IPS-NIHi11 (cell line): ENCODE measurements around the gene TMEM86B.
"Not testable (repeated sequence)": the region's sequence is repeated elsewhere in the genome, so short reads cannot be mapped to it uniquely, and the experiment has no call there.

Experiments
- DNase-seq: peaks from one replicate; pipeline ENCODE4 v3.0.0; 2012; ENCODE audit warnings: mixed read lengths, low spot score

The TMEM86B gene

GRCh38 chr19:55241935-55242464 lies 13.4 kb upstream of the TMEM86B start:
- DNase-seq: no peak

GRCh38 chr19:55241143-55241934 lies 12.8 kb upstream of the TMEM86B start:
- DNase-seq: no peak

- DNase-seq: no peak
Measured at GRCh38 chr19:55240713-55241020, 12.1 kb upstream of the TMEM86B start.

GRCh38 chr19:55239004-55239403 lies 10.4 kb upstream of the TMEM86B start:
- DNase-seq: no peak

- DNase-seq: no peak
Measured at GRCh38 chr19:55238030-55238429, 9.5 kb upstream of the TMEM86B start.

GRCh38 chr19:55232986-55233385 lies 4.4 kb upstream of the TMEM86B start:
- no peak for DNase-seq

GRCh38 chr19:55232286-55232602 lies 3.7 kb upstream of the TMEM86B start:
- no peak for DNase-seq

GRCh38 chr19:55231391-55232285 lies 3.1 kb upstream of the TMEM86B start:
- no peak for DNase-seq

GRCh38 chr19:55230780-55231179 lies 2.2 kb upstream of the TMEM86B start:
- no peak for DNase-seq

GRCh38 chr19:55230329-55230728 lies 1.8 kb upstream of the TMEM86B start:
- DNase-seq: no peak

GRCh38 chr19:55229789-55230182 lies 1.2 kb upstream of the TMEM86B start:
- DNase-seq: no peak

GRCh38 chr19:55229145-55229788 lies 704 bp upstream of the TMEM86B start:
- no peak for DNase-seq

- DNase-seq: peak; percentile 31
Measured at GRCh38 chr19:55228015-55228391, 560 bp downstream of the TMEM86B start.

GRCh38 chr19:55227241-55228014 lies 1.1 kb downstream of the TMEM86B start:
- peak; percentile 11 for DNase-seq

GRCh38 chr19:55226788-55227187 lies 1.8 kb downstream of the TMEM86B start:
- DNase-seq: no peak

- DNase-seq: no peak
Measured at GRCh38 chr19:55226273-55226672, 2.3 kb downstream of the TMEM86B start.

GRCh38 chr19:55225415-55225958 lies 3.1 kb downstream of the TMEM86B start:
- no peak for DNase-seq

- not testable (repeated sequence) for DNase-seq
Measured at GRCh38 chr19:55224679-55225414, 3.7 kb downstream of the TMEM86B start.

GRCh38 chr19:55224038-55224665 lies 4.4 kb downstream of the TMEM86B start:
- DNase-seq: no peak

GRCh38 chr19:55223291-55224037 lies 5.1 kb downstream of the TMEM86B start:
- DNase-seq: no peak
